Peyer's patch (tissue), 4 donors: ENCODE results near the gene EVPL.

Source experiments
- POLR2A ChIP-seq, 2 donors: fragments of 450-650 bp; IDR thresholded peaks; one replicate each; pipeline ENCODE4 v1.5.1; 2017; ENCODE audit warnings: antibody characterized with exemption in 2 of 2, mild to moderate bottlenecking in 2 of 2, moderate library complexity in 2 of 2
- TF ChIP-seq, protein P1 (sequence below), 6 experiments: fragments of 450-650 bp in 4 of 6; fragments of 200-600 bp in 2 of 6; sonication (generic) in 1 of 6; IDR thresholded peaks; one replicate each; pipeline ENCODE4 v1.5.1; 2017 to 2019; ENCODE audit warnings: antibody characterized with exemption in 6 of 6, mild to moderate bottlenecking in 3 of 6, moderate library complexity in 1 of 6

DNA sequence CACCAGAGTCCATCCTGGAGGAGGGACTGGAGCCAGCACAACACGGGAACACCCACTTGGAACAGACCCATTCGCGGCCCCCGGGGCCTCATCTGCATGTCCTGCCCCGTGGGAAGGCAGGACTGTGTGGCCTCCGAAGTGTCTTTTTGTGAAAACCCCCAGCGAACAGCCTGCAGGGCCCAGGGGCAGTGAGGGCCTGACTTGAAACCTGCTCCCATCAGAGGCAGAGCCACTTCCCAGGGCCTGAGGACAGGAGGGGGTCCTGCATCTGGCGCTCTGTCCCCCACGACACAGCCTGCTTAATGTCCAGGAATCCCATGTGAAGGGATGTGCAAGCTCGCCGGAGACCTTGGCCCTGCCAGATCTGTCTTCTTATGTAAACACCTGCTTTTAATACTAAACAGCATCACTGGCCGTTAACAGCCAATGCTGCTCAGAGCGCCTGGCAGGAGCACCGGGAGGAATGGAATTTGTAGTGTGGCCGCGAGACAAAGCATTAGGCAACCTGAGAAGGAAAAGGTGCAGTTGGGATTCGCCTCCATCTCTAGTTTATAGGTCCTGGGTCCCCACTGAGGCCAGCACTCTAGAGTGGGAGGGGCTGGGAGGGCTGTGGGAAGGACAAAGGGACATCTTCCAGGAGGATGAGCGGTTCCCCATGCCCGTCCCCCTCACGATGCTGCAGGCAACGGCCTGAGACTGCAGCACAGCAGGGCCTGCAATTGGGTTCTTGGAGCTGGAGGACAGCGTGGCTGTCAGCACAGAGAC lies 9.6 kb upstream of the EVPL start:
- TF ChIP-seq, protein P1, sequence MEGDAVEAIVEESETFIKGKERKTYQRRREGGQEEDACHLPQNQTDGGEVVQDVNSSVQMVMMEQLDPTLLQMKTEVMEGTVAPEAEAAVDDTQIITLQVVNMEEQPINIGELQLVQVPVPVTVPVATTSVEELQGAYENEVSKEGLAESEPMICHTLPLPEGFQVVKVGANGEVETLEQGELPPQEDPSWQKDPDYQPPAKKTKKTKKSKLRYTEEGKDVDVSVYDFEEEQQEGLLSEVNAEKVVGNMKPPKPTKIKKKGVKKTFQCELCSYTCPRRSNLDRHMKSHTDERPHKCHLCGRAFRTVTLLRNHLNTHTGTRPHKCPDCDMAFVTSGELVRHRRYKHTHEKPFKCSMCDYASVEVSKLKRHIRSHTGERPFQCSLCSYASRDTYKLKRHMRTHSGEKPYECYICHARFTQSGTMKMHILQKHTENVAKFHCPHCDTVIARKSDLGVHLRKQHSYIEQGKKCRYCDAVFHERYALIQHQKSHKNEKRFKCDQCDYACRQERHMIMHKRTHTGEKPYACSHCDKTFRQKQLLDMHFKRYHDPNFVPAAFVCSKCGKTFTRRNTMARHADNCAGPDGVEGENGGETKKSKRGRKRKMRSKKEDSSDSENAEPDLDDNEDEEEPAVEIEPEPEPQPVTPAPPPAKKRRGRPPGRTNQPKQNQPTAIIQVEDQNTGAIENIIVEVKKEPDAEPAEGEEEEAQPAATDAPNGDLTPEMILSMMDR (IDR thresholded peaks at IDR 0.05) = no peak
- no peak for TF ChIP-seq POLR2A (IDR thresholded peaks at IDR 0.05)
